NCI-H526 treated with DMSO at 0.1 percent for 48 hours (cell line): ENCODE data around the gene MASTL.
"Not testable (repeated sequence)": the region's sequence is repeated elsewhere in the genome, so short reads cannot be mapped to it uniquely, and the experiment has no call there.

Experiments used
- DNase-seq: peaks from one replicate; lab custom pipeline; 2025; lab: John Stamatoyannopoulos, UW

Gene MASTL

DNA sequence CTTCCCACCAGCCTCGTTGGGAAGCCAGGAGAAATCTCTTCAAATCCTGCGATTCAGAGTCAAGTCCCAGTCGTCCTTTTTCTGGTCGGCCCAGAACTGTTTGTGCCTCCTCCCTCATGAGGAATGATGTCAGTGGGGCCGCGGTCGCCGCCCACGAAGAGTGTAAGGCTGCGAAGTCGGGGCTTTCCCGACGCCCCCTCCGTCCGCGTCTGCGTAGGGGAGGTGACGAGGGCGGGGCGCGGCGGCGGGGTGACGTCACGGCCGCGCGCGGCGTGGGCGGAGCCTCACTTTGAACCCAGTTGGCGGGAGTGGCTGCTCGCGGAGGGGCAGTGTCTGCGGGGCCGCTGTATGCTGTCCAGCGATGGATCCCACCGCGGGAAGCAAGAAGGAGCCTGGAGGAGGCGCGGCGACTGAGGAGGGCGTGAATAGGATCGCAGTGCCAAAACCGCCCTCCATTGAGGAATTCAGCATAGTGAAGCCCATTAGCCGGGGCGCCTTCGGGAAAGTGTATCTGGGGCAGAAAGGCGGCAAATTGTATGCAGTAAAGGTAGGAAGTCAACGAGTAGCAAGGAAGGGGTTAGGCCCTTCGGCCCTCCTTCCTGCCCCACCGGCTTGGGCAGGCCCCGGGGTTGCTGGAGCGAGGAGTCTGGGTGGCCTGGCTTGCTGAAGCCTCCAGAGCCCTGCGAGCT, at the start of gene MASTL:
TSS of gene MASTL (plus strand) at position 287 of the 689 bp plus-strand sequence. CDS start at position 362, 75 bp downstream.
- peak; percentile 58 for DNase-seq

DNA sequence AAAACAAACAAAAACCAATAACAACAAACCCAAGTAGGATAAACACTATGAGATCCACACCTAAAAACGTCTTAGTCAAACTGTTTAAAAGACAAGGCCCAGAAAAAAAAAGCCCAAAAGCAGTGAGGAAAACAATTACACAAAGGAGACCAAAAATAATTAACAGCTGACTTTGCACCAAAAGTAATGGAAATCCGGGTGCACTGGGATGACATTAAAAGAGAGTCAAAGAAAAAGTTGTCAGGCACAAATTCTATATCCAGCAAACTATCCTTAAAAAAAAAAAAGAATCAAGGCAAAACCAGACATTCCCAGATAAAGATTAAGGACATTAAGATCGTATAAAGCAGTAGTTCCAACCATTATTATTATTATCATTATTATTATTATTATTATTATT, 47.0 kb upstream of the MASTL start:
- no peak for DNase-seq

DNA sequence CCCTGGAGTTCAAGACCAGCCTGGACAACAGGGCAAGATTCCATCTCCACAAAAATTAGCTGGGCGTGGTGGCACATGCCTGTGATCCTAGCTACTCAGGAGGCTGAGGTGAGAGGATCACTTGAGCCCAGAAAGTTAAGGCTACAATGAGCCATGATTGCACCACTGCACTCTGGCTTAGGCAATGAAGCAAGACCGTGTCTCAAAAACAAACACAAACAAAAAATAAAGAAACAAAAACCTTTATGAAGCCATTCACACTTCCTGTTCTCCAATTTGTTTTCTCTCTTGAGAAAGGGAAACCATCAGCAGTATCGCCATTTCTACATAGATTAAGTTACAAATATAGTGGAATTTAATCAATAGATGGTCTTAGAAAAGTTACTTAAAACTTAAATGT, 20.8 kb upstream of the MASTL start:
- no peak for DNase-seq

DNA sequence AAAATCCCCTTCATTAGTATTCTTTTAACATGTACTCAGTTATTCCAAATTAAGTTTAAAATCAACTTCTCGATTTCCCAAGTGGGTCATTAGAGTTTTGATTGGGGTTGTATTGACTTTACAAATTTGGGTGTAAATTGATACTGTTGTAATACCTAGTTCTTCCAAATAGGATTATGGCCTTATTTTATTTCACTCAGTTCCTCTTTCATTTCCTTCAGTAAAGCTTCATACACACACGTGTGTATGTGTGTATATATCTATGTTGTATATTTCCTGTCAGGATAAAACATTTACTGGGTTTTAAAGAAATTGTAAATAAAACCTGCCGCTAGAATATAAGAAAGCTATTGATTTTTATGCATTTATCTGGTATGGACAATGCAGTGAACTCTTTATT, 16.9 kb upstream of the MASTL start:
- no peak for DNase-seq

DNA sequence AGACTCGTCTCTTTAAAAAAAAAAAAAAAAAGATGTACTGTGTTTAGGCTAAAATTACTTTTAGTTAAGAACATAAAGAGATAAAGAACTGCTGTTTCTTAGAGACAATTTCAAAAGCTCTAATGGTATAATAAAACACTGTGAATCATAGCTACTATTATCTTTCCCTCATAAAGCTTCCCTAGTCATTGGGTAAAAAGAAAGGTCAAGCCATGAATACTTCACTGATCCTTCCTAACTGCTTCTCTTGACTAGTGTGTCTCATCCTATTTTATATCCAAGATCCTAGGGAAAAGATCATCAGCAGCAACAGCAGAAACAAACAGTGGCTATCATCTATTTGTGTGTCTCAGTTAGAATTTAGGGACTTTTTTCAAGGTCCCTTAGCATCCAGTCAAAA, 11.5 kb upstream of the MASTL start:
- DNase-seq: no peak

DNA sequence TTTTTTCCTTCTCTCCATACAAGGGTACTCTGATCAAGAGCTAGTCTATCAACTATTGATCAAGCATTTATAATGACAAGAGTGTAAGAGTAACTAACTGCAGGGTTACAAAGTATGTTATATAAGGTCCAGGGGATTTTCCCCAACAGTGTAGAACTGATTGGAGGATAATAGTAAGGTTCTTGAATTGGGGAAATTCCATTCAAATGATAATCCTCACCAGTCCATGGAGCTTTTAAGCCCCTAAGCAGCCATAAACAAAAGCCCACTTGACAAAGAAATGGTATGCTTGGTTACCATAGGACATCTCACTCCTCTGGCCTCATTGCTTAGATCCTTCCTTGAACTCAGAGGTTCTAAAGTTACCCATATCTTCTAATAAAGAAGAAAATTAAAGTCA, 9.2 kb upstream of the MASTL start:
- DNase-seq: no peak

DNA sequence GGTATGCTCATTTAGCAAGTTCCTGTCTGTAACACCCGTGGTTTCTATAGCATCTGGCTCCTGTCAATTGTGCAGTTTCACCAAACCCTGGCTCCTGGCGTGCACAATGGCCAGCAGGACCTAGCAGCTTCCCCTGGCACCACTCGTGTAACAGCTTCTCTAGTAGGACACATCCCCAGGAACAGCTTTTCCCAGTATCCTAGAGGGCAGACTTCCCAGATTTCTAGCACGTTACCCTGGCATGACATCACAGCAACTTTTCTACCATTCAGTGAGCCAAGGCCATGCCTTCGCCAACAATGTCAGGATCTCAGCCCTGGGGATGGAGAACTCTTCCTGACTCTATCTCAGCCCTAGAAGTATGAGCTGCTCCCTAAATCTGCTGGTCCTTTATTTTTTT, 7.5 kb upstream of the MASTL start:
- DNase-seq: no peak

DNA sequence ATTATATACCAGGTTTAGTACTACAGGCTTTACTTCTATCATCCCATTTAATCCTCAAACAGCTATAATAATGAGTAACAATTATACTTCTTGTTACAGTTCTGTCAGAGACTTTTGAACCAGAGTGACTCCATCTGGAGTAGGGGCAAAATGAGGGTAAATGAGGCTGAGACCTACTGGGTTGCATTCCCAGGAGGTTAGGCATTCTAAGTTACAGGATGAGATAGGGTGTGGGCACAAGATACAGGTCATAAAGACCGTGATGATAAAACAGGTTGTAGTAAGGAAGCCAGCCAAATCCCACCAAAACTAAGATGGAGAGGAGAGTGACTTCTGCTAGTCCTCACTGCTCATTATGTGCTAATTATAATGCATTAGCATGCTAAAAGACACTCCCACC, 4.9 kb upstream of the MASTL start:
- no peak for DNase-seq

DNA sequence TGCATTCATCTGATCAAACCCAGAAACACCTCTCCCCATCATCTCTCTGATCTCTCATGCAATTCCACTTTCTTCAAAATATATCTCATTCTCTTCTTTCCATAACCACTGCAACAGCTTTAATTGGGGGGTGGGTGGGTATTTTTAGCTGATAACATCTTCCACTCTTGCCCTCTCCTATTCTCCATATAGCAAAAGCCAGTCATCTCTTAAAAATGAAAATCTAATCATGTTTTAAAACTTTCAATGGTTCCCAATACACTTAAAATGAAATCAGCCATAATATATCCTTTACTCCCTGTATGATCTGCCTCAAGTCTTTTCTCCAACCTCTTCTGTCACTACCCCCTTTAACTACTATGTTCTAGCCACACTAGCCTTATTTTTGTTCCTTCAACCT, 2.5 kb upstream of the MASTL start:
- DNase-seq: no peak

DNA sequence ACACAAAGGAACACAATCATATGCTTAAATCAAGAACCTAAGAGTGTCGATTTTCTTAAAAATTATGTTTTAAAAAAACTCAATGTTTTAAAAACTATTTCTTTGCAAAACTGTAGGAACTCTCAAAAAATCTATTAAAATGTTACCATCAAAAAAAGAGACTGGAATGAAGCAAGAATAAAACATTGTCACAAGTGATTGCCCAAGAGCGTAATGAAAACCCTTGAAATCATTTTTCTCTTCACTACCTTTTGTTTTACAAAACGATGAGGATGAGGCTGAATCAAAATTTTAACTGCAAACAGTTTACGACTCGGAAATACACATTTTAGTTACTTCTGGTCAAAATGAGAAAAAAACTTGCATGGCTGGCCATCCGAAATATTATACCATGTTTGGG, 1.8 kb upstream of the MASTL start:
- no peak for DNase-seq

DNA sequence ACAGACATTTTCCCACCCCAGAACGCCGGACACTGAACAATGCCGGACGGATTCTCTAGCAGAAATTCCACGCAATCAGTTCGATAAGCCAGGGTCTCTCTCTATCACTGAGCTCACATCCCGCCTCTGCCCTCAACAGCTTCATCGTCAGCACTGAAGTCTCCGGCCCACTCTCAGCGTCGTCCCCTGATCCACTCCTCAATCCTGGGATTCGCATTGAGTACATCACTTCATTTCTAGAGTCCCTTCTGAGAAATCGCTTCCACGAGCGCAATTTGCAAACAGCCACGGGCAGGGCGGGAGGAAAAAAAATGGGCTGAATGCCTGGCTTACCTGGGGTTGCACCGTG, 1.3 kb upstream of the MASTL start:
- peak; percentile 30 for DNase-seq

DNA sequence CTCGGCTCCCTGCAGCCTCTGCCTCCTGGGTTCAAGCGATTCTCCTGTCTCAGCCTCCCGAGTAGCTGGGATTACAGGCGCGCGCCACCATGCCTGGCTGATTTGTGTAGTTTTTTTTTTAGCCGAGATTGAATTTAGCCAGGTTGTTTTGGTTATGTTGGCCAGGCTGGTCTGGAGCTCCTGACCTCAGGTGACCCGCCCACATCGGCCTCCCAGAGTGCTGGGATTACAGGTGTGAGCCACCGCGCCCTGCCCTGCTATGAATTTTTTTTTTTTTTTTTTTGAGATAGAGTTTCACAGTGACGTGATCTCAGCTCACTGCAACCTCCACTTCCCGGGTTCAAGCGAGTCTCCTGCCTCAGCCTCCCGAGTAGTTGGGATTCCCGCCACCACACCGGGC, 1.4 kb downstream of the MASTL start:
- not testable (repeated sequence) for DNase-seq

DNA sequence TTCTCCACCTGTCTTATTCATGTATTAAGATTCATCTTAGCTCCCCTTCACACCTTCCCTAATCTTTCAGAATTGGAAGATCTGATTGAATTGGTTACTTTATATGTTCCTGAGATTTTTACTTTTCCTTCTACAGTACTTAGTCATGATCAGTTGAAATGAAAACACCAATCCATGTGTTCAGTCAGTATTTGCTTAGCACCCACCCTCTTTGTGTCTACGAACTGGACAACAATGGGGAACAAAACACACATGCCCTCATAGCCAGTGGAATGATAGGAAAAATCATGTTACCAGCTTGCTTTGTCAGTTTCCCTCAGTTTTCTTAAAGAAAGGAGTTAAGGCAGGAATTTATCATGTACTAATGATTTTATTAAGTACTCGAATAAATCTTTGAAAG, 2.0 kb downstream of the MASTL start:
- no peak for DNase-seq

DNA sequence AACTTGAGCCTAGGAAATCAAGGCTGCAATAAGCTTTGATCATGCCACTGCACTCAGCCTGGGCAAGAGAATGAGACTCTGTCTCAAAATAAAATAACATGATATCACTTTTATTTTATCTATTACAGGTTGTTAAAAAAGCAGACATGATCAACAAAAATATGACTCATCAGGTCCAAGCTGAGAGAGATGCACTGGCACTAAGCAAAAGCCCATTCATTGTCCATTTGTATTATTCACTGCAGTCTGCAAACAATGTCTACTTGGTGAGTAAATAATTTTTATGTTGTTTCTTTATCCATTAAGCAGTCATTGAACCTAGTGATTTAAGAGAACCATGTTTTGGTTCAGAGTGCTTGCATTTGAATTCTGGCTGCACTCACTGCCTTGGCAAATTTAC, 3.3 kb downstream of the MASTL start:
- DNase-seq: no peak

DNA sequence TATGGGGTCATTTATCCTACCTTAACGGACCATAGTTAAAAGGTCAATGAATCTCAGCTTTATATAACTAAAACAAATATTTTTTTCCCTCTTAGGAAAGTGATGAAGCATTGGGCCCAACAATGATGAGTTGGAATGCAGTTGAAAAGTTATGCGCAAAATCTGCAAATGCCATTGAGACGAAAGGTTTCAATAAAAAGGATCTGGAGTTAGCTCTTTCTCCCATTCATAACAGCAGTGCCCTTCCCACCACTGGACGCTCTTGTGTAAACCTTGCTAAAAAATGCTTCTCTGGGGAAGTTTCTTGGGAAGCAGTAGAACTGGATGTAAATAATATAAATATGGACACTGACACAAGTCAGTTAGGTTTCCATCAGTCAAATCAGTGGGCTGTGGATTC, 14.7 kb downstream of the MASTL start:
- no peak for DNase-seq

DNA sequence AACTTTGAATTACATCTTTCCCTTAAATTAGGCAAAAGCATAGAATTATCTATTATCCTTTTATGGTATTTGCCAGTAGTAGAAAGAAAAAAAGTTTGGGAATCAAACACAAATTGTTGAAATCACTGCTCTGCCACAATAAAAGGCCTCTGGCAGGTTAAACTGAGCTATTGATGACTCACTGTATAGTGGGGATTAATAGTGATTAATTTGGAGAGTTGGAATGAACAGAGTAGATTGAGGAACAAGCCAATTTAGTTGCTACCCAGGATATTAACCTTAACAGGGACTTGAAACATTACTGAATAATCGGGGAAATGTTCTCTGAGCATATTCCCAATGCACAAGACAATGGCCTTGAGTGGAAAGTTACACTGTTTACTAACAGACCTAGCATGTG, 33.1 kb downstream of the MASTL start:
- DNase-seq: no peak

DNA sequence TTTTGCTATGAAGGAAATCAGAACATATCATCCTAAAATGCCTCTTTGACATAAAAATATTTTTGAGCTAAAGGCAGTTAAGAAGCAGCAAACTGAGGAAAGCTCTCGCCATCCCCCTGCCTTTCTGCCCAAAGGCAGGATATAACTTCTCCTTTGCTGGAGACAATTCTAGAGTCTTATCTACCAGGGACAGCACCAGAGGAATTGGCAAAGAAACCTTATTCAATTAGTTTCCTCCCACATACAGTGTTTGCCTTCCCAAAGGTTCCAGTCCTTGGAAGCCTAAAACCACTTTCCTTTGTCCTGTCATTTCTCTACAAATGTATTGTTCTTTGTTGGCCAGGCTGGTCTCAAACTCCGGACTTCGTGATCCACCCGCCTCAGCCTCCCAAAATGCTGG, 33.7 kb downstream of the MASTL start:
- DNase-seq: no peak

DNA sequence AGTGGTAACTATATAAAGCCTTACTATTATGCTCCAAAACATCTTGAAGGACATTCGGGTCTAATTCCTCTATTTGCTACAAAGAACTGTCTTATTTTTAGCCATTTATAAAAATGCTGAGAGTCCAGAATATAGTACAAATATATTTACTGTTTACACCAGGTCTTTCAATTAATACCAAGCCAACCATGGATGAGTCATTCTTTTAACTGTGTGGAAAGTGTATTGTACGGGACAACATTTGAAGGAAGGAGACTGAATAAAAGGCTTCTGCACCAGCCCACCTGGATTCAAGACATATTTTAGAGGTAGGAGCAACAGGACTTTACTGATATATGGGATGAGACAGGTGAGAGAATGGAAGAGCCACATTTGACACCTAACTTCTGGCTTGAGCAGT, 35.4 kb downstream of the MASTL start:
- no peak for DNase-seq

DNA sequence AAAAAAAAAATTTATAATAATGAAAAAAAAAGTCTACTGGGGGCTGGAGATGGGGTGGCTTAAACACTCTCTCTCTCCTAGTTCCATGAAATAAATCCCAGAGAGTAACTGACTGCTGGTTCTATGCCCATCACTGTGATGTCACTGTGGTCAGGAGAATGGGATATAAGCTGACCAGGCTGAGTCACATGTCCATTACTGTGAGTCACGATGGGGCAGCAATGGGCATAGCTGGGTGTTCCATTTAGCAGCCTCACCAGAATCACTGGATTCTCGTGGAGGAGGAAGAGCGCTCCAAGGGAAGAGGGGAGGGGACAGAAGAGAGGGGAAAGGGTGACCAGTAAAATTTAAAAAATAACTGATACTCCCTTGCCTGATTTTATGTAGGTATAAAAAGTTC, 37.1 kb downstream of the MASTL start:
- no peak for DNase-seq

DNA sequence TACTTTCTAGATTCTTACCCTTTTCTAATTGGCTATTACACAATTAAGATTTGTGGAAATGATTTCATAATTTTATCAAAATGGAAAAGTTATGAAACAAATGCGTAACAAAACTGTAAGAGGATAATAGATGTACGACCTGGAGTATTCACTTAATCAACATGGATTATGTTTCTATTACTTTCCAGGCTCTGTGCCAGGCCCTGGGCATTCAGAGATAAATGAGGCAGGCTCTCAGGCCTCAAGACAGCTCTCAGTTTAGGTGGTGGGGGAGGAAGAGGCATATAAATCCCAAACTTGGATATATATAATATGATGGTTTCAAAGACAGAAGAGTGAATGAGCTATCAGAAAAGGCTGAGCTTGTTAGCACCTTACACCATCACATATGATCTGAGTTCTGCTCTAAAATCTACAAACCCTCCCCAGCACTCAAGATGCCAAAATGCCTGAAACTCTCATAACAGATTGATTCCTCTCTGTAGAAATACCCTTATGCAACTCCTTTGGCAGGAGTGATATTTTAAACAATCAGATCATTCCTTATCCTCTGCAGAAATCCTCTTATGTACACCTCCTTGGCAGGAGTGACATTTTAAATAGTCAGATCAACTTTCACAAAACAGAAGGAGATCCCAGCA, 42.9 kb downstream of the MASTL start:
- no peak for DNase-seq

DNA sequence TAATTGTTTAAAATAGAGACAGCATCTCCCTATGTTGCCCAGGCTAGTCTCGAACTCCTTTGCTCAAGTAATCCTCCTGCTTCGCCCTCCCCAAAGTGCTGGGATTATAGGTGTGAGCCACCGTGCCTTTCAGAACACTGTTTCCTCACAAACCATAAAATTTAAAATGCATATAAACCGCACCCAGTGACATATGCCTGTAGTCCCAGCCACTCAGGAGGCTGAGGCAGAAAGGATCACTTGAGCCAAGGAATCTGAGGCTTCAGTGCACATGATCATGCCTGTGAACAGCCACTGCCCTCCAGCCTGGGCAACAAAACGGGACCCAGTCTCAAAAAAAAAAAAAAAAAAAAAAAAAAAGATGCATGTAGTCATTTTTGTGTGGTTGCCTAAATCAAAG, 48.7 kb downstream of the MASTL start:
- DNase-seq: no peak

DNA sequence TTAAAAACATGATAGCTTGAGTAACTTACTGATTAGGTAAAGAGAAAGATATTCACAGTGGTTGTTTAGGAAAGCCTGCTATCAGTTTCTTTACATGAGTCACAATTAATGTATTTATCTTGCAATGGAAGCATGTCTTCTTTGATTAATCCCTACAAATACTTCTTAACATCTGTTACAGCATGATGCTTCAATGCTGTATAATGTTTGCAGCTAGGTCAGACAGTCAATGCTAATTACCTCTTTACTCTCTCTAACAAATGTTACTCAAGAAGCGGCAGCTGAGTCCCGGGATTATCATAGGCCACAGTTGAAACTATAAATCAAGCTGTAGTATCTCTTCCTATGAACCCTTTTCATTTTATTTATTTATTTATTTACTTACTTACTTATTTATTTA, 52.2 kb downstream of the MASTL start:
- DNase-seq: no peak

DNA sequence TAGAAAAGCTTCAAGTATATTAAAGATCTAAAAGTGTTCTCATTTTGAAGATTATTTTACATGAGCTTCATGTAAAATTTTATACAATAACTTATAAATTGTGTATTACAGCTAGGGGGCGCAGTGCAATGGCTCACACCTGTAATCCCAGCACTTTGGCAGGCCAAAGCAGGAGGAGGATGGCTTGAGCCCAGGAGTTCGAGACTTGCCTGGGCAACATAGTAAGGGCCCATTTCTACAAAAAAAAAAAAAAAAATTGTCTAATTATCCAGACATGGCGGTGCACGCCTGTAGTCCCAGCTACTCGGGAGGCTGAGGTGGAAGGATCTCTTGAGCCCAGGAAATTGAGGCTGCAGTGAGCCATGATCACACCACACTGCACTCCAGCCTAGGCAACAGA, 68.8 kb downstream of the MASTL start:
- no peak for DNase-seq

DNA sequence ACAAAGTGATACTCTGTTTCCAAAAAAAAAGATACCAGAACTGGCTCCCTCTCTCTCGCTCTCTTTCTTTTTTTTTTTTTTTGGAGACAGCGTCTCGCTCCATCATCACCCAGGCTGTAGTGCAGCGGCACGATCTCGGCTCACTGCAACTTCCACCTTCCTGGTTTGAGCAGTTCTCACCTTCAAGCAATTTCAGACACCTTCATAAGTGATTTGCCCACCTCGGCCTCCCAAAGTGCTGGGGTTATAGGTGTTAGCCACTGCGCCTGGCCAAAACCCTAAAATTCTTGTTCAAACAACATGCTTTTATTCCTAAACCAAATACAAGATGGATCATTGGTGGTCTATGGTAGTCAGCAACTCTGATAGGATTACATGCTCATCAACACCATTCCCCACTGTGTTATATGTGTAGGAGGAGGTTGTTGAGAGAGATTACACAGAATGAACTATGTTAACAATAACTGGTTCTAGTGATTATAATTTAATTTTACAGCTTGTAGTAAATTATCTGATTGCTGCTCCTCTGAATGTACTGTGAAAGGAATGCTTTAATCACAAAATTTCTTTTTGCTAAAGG, 69.9 kb downstream of the MASTL start:
- DNase-seq: no peak
